HUDEP-2 (cell line): ENCODE measurements around the gene IRF2BP1.

Source experiments
- DNase-seq, 76 experiments: peaks; one replicate each; lab custom pipeline; 2025; ENCODE audit not compliant: unreplicated experiment in 76 of 76; lab: John Stamatoyannopoulos, UW

Gene IRF2BP1, protein sequence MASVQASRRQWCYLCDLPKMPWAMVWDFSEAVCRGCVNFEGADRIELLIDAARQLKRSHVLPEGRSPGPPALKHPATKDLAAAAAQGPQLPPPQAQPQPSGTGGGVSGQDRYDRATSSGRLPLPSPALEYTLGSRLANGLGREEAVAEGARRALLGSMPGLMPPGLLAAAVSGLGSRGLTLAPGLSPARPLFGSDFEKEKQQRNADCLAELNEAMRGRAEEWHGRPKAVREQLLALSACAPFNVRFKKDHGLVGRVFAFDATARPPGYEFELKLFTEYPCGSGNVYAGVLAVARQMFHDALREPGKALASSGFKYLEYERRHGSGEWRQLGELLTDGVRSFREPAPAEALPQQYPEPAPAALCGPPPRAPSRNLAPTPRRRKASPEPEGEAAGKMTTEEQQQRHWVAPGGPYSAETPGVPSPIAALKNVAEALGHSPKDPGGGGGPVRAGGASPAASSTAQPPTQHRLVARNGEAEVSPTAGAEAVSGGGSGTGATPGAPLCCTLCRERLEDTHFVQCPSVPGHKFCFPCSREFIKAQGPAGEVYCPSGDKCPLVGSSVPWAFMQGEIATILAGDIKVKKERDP

DNA sequence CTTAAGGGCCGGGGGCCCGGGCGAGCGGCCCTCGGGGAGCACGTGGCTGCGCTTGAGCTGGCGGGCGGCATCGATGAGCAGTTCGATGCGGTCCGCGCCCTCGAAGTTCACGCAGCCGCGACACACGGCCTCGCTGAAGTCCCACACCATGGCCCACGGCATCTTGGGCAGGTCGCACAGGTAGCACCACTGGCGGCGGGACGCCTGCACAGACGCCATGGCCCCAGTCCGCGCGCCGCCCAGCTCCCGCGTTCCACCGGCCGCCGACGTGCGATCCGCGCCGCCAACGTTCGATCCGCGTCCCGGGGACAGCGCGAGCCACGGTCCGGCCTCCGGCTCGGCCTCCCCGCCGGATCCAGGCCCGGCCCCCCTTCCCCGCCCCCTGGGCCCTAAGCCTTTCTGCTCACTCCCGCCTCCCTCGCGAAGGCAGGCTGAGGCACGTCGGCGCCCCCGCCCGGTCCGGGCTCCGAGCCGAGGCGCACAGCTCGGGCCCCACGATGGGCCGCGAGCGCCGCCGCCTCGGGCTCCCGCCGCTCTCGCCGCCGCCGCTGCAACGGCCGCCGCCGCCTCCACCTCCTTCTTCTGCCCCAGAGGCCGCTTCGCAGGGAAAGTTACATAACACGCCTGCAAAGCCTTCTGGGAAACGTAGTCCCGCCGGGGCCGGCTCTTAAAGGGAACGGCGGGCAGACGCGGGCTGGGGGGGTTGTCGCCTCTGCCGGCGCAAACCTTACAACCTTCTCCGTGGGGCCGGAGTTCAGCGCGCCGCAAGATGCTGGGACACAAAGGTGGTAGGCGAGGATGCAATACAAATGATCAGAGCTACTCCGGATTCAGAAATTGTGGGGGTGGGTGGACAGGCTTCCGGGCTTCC is at the start of gene IRF2BP1:
TSS of gene IRF2BP1 (minus strand) at position 586 of the 871 bp plus-strand sequence. CDS start at position 219, 367 bp downstream.
- DNase-seq, result peak in 75 of 76 experiments; percentile 43 to 98 (median 86)

DNA sequence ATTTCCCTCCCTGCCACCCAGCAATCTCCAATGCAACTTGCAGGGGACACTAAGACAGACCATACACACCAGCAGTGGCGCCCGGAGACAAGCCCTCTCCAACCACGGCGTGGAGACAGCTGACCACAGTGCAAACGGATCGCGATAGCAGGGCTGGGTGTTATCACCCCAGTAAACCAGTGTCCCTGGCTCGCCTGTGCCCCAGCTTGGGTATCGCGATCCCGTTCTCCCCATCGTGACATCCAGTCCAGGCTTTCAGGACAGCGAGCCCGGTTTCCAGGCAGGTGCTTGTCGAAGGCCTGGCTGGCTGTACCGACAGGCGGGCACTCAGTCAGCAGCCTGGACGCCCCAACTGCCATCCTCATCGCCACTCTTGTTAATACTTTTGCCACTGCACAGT is 49.3 kb upstream of the IRF2BP1 start:
- no peak for DNase-seq

DNA sequence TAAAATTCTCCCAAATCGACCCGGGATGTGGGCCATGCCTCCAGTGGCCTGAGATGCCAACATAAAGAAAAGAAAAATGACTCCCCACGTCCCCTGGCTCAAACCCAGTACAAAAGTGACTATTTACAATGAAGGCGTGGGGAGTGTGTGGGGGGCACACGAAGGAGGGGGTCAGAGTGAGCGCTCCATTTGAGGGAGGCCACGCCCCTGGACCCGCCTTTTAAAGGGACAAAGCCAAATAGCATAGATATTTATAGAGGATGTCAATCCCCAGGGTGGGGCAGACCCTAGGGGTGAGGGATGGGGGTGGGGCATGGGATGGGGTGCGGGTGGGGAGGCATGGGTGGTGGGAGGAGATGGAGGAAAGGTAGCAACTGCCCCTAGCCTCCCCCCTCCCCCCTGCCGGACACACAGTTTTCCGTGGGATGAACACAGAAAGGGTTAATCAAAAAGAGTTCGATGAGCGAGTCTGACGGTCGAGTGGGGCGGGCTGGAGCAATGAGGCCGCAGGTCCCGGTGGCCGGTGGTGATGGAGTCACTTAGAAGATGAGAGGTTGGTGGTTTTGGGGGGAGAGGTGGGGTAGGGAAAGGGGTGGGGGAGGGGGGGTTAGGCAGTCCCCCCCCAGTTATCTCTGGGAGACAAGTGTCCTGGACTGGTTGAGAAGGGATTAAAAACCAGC is 48.8 kb upstream of the IRF2BP1 start:
- peak in 1 of 76 experiments; percentile 13 for DNase-seq

DNA sequence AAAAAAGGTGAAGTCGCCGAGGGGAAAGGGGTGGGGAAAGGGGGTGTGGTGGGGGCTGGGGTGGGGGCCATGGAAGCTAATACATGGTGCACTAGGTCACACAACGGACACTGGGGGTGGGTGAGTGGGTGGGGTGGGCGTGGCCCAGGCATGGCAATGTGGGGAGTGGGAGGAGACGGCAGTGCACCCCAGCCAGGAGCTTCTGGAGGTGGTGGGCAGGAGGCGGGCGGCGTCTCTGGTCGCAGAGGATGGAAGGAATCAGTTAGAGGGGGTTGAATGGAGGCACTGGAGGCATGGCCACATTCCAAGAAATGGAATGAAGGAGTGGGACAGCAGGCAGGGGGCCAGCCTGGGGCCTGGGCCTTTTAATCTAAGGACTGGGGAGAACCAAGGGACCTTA is 47.8 kb upstream of the IRF2BP1 start:
- DNase-seq, result no peak

DNA sequence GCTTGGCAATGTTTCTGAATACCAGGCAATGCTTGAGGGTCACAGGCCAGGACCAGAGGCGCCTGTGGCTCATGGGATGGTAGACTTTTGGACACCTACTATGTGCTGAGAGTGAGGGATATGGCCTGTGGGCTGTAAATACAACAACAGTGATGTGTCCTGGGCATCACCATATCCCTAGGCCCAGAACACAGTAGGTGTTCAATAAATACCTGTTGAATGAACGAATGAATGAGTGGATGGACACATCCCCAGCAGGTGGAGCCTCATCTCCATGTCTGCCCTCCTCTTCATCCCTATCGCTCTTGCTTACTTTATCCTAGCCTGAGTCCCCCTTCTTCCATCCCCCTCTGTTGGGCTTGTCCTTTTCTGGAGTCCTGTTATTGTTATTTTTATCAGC is 45.1 kb upstream of the IRF2BP1 start:
- DNase-seq, result no peak

DNA sequence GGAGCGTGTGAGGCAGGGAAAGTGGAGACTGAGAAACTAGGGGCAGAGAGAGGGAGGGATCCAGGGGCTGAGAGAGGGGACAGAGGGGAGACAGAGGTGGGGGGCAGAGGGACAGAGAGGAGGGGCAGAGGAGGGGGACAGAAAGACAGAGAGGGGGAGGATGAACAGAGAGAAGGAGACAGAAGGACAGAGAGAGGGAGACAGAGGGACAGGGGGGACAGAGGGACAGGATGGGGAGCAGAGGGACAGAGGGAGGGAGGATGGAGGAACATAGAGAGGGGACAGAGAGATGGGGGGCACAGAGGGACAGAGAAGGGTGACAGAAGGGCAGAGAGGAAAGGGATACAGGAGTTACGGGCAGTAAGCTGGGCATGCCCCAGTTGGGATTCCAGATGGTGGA is 43.3 kb upstream of the IRF2BP1 start:
- no peak for DNase-seq

DNA sequence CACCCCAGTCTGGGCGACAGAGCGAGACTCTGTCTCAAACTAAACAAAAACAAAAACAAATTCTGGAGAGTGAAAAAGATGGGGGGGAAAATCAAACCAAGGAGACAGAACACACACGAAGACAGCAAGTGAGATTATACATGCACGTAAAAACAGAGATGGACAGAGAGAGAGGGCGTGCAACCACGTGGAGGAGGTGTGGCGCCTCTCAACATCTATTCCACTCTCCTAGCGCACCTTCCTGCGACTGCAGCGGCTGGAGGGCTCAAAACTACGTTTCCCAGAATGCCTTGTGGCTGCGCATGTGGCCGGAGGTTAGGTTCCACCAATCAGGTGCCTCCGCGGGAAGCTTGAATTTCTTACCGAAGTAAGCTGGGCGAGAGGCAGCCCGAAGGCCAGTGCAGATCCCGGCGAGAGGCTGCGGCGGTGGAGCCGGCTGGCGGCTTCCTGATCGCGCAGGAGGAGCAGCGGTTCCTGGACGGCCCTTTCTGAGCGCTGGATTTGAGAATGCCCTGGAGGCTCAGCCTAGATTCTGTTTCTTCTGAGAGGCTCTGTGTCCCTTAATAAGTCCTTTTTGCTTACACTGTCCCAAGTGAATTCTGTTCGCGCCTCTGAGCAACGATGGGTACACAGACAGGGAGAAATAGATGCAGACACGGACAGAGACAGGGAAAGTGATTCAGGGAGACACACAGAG is 41.8 kb upstream of the IRF2BP1 start:
- peak; percentile 44 to 95 (median 88) for DNase-seq

DNA sequence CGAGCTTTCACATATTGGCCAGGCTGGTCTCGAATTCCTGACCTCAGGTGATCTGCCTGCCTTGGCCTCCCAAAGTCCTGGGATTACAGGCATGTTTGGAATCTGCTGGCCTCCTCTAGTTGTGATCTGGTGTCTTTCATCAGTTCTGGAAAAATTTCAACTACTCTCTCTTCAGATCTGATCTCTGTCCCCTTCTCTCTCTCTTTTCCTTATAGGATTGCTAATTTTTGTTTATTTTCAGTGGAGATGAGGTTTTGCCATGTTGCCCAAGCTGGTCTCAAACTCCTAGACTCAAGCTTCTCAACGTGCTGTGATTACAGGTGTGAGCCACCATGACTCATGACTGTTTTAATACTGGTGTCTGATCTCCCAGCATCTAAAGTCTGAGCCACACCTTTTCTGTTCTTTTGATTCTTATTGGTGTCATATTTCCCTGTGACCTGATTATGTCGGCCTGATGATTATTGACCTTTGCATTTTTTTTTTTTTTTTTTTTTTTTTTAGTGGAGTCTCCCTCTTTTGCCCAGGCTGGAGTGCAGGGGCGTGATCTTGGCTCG is 39.0 kb upstream of the IRF2BP1 start:
- DNase-seq, result no peak

DNA sequence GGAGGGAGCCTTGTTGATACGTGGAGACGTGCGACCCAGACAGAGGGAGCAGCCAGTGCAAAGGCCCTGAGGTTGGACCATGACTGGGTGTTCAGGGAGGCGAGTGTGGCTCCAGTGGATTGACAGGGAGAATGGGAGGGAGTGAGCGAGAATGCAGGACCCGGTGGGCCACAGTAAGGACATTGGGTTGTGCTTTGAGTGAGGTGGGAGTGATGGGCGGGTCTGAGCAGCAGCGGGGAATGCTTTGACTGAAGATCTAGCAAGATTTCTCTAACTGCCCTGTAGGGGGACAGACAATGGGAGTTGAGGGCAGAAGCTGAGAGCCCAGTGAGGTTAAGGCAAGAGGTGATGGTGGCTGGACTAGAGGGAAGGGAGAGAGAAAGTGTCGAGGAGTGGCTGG is 36.3 kb upstream of the IRF2BP1 start:
- DNase-seq, result peak in 15 of 76 experiments; percentile 8 to 50 (median 20)

DNA sequence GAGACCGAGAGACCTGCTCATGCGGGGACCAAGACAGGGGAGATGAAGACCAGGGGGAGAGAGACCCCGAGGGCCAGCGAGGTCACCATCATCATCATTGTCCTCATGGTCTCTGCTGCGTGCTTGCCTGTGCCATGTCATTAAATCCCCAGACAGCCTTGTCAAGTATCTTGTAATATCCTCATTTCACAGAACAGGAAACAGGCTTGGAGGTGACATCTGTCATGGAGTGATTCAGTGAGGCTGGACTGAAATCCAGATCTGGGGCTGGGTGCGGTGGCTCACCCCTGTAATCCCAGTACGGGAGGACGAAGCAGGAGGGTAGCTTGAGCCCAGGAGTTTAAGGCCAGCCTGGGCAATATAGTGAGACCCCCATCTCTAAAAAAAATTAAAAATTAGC is 34.5 kb upstream of the IRF2BP1 start:
- no peak for DNase-seq

DNA sequence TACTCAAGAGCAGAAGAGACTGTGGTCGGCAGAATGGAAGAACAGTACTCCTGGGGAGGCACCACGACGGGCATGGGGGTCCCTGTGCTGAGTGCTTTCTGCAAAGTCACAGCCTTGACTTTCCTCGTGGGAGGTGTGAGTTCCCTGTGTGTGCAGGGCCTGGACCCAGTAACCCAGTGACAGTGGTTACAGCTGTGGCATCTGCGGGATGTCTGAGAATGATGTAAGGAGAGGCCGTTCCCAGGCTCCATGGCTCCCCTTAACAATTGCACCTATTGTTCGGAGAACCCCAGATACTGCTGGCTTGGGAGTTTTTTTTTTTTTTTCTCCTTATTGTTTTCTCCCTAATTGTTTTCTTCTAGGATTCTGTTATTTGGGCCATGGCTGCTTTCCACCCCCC is 33.7 kb upstream of the IRF2BP1 start:
- DNase-seq, result no peak

DNA sequence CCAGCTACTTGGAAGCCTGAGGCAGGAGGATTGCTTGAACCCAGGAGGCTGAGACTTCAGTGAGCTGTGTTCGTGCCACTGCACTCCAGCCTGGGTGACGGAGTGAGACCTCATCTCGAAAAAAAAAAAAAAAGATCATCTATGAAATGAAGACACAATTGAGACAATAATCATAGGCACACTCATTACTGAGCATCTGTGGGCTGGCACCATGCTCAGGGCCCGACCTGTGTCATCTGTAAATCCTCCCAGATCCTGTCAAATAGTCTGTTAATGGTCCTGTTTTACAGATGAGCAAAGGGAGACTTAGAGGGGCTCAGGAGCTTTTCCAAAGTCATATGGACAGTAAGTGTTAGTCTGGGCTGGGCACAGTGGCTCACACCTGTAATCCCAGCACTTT is 32.8 kb upstream of the IRF2BP1 start:
- no peak for DNase-seq

DNA sequence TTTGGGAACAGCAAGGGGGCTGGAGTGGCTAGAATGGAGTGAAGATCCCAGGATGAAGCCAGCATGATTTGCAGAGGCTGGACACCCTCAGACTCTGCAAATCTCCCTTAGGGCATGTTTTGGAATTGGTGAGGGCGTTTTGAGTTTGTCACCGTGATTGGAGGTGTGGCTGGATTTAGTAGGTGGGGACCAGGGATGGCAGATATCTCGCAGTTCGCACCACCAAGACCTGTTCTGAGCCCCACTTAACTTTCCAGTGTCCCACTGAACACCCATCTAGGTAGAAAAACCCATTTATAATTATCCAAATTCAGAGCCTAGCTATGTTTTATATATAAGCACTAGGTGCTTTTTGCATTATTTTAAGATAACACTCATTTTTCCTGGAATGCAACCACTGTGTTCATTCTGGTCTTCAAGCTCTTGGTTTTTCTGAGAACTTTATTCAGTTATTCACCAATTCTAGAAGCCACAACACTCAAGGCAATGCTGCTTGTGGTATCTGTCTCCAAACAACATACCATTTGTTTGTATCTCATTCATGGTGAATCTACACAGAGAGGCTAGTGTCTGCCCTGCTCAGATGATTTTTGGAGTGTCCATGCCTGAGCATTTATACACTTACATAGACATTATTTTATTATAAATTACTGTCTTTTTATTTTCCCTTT is 31.6 kb upstream of the IRF2BP1 start:
- no peak for DNase-seq

DNA sequence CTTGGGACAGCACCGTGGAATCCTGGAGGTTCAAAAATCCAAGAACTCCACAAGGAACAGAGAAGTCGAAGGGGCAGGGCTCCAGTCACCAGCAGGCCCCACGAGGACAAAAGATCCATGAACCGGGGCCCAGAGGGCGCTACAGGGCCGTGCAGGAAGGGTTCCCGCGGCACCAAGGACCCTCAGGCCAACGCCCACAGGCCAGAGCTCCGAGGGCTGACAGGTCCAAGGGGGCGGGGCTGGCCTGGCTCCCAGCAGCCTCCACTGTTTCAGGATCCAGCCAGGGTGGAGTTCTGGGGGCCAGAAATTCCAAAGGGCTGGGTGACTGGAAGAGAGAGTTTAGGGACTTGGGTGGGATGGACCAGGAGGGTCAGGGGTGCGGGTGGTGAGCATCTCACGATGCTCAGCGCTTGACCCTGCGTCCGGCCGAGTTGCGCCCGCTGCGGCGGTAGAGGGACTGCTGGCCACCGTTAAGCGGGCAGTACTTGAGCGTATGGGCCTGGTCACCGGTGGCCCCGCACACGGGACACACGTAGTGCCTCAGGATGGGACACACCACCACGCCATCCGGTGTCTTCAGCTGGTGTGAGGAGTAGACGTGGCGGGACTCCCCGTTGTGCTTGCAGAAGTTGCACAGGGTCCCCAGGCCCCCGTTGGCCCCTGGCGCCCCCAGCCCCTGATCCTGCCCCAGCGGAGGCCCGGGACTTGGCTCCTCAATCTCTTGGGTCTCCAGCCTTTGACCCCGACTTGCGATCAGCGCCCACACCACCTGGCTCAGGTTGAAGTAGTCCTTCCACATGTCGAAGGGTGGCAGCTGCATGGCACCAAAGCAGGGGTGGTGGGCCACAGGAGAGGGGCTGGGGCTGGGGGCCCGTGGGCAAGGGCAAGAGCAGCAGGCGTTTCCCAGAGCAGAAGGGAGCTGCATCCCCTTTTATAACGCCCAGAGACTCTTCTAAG is 28.2 kb upstream of the IRF2BP1 start, which contains the start of gene NANOS2:
TSS of gene NANOS2 (minus strand) at position 905 of the 957 bp plus-strand sequence. CDS start at position 820, 85 bp downstream.
- DNase-seq, result peak in 9 of 76 experiments; percentile 8 to 32 (median 18)

DNA sequence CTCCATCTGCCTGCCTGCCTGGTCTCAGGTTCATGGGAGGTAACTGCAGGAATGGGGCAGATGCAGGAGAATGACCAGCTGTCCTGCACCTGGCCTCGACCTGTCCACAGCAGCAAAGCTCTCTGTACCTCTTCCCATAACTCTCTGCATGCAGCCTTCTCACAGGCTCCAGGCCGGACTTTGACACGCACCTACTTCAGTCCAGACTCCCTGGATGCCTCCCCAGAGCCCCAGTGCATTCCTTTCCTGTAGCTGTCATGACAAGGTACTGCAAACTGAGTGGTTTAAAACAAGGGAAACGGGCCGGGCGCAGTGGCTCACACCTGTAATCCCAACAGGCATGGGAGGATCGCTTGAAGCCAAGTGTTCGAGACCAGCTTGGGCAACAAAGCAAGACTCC is 25.4 kb upstream of the IRF2BP1 start:
- no peak for DNase-seq

DNA sequence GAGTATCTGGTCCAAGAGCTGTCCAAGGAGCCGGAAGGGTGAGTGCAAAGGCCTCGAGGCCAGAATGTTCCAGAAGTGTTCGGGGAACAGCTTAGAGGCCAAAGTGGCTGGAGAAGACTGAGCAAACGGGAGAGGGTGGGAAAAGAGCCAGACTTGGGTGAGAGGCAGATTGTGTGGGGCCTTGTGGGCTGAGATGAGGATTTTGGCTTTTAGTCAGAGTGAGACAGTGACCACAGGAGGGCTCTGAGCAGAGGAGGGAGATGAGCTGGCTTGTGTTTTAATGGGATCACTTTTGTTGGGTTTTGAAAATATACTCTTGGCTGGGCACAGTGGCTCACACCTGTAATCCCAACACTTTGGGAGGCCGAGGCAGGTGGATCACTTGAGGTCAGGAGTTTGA is 23.0 kb upstream of the IRF2BP1 start:
- DNase-seq, result peak in 1 of 76 experiments; percentile 21

DNA sequence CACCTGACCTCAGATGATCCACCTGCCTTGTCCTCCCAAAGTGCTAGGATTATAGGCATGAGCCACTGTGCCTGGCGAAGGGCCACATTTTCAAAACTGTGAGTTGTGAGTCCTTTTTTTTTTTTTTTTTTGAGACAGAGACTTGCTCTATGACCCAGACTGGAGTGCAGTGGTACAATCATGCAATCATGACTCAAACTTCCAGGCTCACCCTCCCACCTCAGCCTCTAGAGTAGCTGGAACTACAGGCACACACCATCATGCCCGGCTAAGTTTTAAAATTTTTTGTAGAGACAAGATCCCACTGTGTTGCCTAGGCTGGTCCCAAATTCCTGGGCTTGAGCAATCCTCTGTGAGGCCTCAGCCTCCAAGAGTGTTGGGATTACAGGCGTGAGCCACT is 20.3 kb upstream of the IRF2BP1 start:
- DNase-seq, result no peak

DNA sequence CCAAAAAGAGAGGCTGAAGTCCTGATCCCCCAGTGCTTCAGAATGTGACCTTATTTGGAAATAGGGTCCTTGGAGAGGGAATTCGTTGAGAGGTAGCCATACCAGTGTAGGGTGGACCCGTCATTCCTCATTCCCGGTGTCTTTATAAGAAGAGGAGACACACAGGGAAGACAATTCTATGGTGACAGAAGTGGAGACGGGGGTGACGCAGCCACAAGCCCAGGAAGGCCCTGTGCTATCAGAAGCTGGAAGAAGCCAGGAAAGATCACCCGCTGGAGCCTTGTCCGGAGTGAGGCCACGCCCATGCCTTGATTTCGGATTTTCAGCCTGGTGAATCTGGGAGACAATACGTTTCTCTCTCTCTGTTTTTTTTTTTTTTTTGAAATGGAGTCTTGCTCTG is 19.1 kb upstream of the IRF2BP1 start:
- DNase-seq, result no peak
